Karpas-422 (cell line): ENCODE measurements around the gene PADI6. TPM values are rescaled to one million over a fixed set of nuclear protein-coding genes. Genes with fewer than 3 reads are reported as not detected.
"Not testable (repeated sequence)": the region's sequence is repeated elsewhere in the genome, so short reads cannot be mapped to it uniquely, and the experiment has no call there.

ENCODE experiments used
- DNase-seq: peaks from one replicate; pipeline ENCODE4 v3.0.0-alpha.2; 2015
- H2AFZ ChIP-seq: fragments of 200-600 bp; sonication (generic); 2 replicates; pipeline ENCODE4 v1.6.1; 2014; ENCODE audit warnings: antibody characterized with exemption, low read length, mixed read lengths
- H3K27ac ChIP-seq: fragments of 200-600 bp; sonication (generic); 2 replicates; pipeline ENCODE4 v1.5.1; 2014; ENCODE audit warnings: mild to moderate bottlenecking, low read length, moderate library complexity
- H3K27me3 ChIP-seq: fragments of 200-600 bp; sonication (generic); 2 replicates; pipeline ENCODE4 v1.6.1; 2014; ENCODE audit warnings: low read length, mixed read lengths
- H3K36me3 ChIP-seq: fragments of 200-600 bp; sonication (generic); 2 replicates; pipeline ENCODE4 v1.6.1; 2014; ENCODE audit warnings: low read length, mixed read lengths; ENCODE audit not compliant: insufficient read depth
- H3K4me1 ChIP-seq: fragments of 200-600 bp; sonication (generic); 2 replicates; pipeline ENCODE4 v1.6.1; 2014; ENCODE audit warnings: mild to moderate bottlenecking, low read length, mixed read lengths
- H3K4me2 ChIP-seq: fragments of 200-600 bp; sonication (generic); 2 replicates; pipeline ENCODE4 v1.6.1; 2014; ENCODE audit warnings: low read length, low read depth, mild to moderate bottlenecking; ENCODE audit not compliant: poor library complexity, severe bottlenecking
- H3K4me3 ChIP-seq: fragments of 200-600 bp; sonication (generic); 2 replicates; pipeline ENCODE4 v1.5.1; 2014; ENCODE audit warnings: mild to moderate bottlenecking, antibody characterized with exemption, low read length, mixed read lengths
- H3K79me2 ChIP-seq: fragments of 200-600 bp; sonication (generic); 2 replicates; pipeline ENCODE4 v1.6.1; 2014; ENCODE audit warnings: mild to moderate bottlenecking, low read length, mixed read lengths
- H3K9ac ChIP-seq: fragments of 200-600 bp; sonication (generic); 2 replicates; pipeline ENCODE4 v1.6.0; 2014; ENCODE audit warnings: low read length
- H3K9me2 ChIP-seq: fragments of 200-600 bp; sonication (generic), shearing (Covaris generic); replicated peaks from 2 replicates; pipeline ENCODE4 v1.6.0; 2014; ENCODE audit warnings: mild to moderate bottlenecking, low read length, moderate library complexity; ENCODE audit not compliant: insufficient read depth
- H3K9me3 ChIP-seq: fragments of 300-700, 200-600 bp; sonication (generic); 2 replicates; pipeline ENCODE4 v1.6.1; 2014; ENCODE audit warnings: low read length, mixed read lengths
- H4K20me1 ChIP-seq: fragments of 200-600 bp; sonication (generic); 2 replicates; pipeline ENCODE4 v1.6.1; 2014; ENCODE audit warnings: mild to moderate bottlenecking, antibody characterized with exemption, low read length, low read depth; ENCODE audit not compliant: insufficient read depth
- total RNA-seq: library from RNA; depleted of rRNA; stranded (reverse); fragments of >200 nt; shearing (Covaris generic); gene quantifications from 2 replicates; pipeline ENCODE4 v1.2.3, GENCODE V29; 2014; ENCODE audit warnings: low replicate concordance

PADI6 gene
- total RNA-seq, 1 experiment from 2014 or later = not detected

DNA sequence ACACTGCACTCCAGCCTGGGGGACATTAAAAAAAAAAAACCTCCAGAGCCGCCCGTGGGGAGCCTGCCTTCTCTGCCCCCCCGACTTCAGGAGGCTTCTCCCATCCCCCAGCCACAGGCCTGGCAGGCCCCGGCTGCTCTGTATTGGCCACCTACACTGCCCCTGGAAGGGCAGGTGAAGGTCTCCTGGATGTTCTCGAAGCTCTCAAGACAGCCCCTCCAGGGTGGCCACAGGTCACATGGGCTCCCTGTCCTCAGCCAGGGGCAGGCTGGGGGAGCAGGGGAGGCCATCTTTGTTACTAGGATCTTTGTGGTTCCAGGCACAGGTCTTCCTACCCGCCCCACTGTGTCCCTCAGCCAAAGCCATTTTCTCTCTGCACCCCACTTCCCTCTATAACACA lies 32.8 kb downstream of the PADI6 start:
- no peaks in the 10 kb centered on the region for H3K4me1 ChIP-seq
- peaks cover 15% of the 10 kb centered on the region for H3K36me3 ChIP-seq
- H3K27me3 ChIP-seq = no peaks in the 10 kb centered on the region
- no peak overlapping the region for H3K4me3 ChIP-seq
- peaks cover 29% of the 10 kb centered on the region for H4K20me1 ChIP-seq
- no peak overlapping the region for H3K4me2 ChIP-seq
- peak; percentile 52 for DNase-seq
- no peak overlapping the region for H2AFZ ChIP-seq
- H3K9me3 ChIP-seq = no peaks in the 10 kb centered on the region
- H3K9ac ChIP-seq = no peak overlapping the region
- H3K79me2 ChIP-seq = no peaks in the 10 kb centered on the region
- no peak overlapping the region for H3K27ac ChIP-seq
- H3K9me2 ChIP-seq = no peaks in the 10 kb centered on the region

DNA sequence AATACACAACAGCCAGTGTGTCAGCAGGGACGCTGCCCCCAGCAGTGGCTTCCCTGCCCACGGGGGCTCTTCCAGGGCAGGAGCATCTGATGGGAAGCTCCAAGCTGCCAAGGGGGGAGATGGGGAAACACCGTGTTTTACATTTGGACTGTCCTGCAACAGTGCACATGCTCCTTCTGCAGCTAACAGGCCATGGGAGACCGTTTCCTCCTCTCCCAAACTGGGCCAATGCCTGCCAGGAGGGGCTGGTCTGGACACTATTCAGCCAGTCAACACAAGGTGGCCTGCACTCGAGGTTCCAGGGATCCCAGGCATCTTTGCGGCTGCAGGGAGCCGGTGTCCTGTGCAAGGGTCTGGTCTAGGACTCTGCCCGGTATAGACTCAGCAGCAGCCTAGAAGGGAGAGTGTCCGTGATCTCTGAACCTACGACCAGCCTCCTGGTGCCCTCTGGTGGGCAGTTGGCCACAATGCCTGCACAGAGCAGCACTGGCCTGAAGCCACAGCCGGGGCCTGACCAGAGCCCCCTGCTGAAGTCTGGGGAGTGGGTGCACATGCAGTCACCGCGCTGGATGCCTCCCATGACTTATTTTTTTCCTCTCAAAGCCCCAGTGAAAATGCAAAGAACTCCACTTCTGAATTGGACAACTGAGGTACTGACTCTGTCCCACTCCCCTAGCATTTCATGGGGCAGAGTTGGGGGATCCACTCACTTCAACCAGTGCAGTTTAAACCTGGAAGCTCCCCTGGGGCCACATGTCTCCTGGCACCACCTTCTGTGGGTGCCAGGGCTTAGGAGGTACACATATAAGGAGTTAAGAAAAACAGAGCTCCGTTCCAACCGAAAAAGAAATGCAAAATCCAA lies 34.1 kb downstream of the PADI6 start:
- peaks cover 38% of the 10 kb centered on the region for H4K20me1 ChIP-seq
- DNase-seq = peak; percentile 78
- H3K9me3 ChIP-seq = no peaks in the 10 kb centered on the region
- no peak overlapping the region for H3K4me2 ChIP-seq
- H3K9ac ChIP-seq = no peak overlapping the region
- no peak overlapping the region for H3K27ac ChIP-seq
- H3K9me2 ChIP-seq = no peaks in the 10 kb centered on the region
- H3K36me3 ChIP-seq = peaks cover 27% of the 10 kb centered on the region
- H2AFZ ChIP-seq = no peak overlapping the region
- H3K27me3 ChIP-seq = no peaks in the 10 kb centered on the region
- H3K79me2 ChIP-seq = no peaks in the 10 kb centered on the region
- no peaks in the 10 kb centered on the region for H3K4me1 ChIP-seq
- no peak overlapping the region for H3K4me3 ChIP-seq

DNA sequence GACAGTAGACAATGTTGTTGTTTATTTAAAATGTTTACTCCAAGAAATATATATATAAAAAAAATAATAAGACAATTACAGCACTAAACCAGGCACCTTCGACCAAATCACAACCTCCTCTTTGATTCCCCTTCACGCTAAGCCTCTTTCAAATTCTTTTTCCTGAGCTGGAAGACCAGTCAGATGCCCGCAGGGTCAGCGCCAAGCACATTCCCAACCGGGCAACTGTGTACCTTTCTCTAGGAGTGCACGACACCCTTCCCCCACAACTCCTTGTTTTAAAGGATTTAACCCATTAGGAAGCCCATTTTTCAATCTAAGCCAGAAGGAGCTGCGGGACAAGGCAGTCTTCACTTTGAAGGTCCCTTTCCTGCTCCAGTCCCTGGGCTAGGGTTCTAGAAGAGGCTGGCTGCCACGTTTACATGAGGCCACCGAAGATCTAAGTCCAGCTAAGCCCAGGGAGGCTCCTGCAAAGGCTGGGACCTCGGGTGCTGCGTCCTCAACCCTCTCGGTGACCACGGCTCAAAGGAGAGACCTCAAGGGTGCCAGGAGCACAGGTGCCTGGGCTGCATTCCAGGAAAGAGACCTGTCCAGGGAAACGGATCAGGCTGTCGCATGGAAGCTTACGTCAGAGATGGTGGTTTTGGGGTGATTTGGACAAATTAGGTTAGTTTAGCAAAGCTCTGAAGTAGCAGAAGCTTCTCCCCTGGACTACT lies 34.9 kb downstream of the PADI6 start:
- H3K4me2 ChIP-seq, H3K4me3 ChIP-seq, H3K27ac ChIP-seq, H2AFZ ChIP-seq, H3K79me2 ChIP-seq, H3K9me3 ChIP-seq, H3K4me1 ChIP-seq, H3K9ac ChIP-seq, DNase-seq, H3K27me3 ChIP-seq, H3K9me2 ChIP-seq: not testable (repeated sequence)
- Histone ChIP-seq H3K36me3 (peaks cover 32% of the 10 kb centered on the region), H4K20me1 (peaks cover 45% of the 10 kb centered on the region)

DNA sequence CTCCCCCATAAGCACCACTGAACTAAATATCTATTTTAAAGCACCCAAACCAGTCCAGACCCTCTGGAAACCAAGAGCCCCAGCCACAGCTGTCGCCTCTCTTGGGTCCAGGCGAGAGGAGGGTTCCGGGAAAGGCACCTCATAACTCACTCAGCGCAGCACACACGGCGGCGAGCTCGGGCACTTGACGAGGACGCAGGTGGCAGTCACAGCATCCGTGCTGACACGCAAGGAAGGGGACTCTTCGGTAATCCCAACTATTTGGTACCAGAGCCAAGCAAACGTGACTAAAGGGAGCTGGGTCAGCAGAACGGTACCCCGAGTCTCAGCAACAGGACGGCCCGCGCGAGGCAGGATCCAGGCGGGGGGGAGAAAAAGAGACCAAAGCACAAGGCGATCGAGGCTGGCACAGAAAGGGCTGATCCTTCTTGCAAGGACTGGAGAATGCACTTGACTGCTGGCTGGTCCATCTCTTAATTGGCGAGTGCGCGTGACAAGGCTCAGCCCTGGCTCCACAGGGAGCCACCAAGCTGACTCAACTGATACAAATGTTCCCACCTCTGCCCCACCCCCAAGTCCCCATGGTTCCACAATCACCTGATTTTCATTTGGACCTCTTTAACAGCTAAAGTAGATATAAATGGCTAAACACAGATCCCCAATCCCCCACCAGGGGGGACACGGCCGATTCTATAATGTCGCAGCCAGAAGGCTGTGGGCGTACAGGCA lies 36.0 kb downstream of the PADI6 start:
- not testable (repeated sequence) for H3K9ac ChIP-seq, H3K79me2 ChIP-seq, H3K4me2 ChIP-seq, H3K9me2 ChIP-seq, H3K27ac ChIP-seq, H3K4me1 ChIP-seq, H3K9me3 ChIP-seq, H2AFZ ChIP-seq, H3K27me3 ChIP-seq, DNase-seq, H3K4me3 ChIP-seq
- Histone ChIP-seq H4K20me1 (peaks cover 55% of the 10 kb centered on the region), H3K36me3 (peaks cover 40% of the 10 kb centered on the region)

DNA sequence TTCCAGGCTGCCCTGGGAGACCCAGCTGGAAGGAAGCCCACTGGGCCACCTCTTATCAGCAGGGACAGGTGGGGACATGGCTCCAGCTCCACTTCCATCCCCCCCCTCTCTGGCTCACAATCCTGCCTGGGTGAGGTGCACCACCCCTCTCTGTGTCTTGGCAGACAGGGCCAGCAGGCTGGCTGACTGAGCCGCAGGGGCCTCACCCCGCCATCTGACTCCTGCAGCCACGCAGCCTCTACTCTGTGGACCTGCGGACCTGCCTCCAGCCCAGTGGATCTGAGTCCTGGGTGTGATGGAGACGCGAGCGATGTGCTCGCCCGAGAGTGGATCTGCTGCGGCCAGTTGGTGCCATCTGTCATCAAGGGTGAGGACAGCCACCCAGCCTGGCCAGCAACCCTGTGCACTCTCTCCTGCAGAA lies 37.4 kb downstream of the PADI6 start:
- Histone ChIP-seq H3K9me3 (no peaks in the 10 kb centered on the region), H3K9ac (no peak overlapping the region), H3K27me3 (no peaks in the 10 kb centered on the region), H3K79me2 (no peaks in the 10 kb centered on the region), H3K4me3 (no peak overlapping the region), H2AFZ (no peak overlapping the region), H3K9me2 (no peaks in the 10 kb centered on the region), H3K36me3 (peaks cover 50% of the 10 kb centered on the region), H3K4me1 (no peaks in the 10 kb centered on the region), H3K27ac (no peak overlapping the region), H4K20me1 (peaks cover 66% of the 10 kb centered on the region), H3K4me2 (no peak overlapping the region)
- no peak for DNase-seq

DNA sequence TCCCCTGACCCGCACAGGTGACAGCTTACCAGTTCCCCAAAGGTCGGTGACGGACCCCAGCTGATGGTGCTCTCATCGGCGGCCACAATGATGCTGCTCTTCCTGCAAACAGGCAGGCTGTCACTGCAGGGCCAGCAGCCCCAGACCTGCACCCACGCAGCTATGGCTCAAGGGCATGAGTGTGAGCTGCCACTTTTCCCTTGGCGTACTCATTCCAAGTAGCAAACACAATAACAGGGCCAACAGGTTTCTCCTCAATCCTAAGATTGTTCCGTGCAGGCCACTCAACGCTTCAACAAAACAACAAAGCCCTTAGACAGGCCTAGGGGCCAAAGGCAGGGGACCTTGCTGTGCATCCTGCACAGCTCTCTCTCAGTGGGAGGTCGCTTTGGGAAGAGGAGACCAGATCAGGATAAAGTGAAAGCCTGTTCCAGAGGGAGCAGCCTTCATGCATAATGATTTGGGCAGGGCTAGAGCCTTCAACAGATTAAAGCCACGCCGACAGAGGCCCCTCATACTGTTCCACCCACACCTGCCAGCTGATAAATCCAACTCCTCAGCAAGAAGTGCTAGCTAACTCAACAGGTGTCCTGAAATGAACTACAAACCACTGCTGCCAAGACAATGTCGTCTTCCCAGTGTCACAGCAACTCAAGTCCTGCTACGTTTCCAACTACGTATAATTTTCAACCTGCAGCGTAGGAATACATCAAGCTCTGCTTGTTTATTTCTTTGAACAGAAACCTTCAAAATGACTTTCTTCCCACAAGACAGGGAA lies 40.3 kb downstream of the PADI6 start:
- Histone ChIP-seq H2AFZ (no peak overlapping the region), H3K4me1 (no peaks in the 10 kb centered on the region), H3K9me2 (no peaks in the 10 kb centered on the region), H3K4me3 (no peak overlapping the region), H3K9ac (no peak overlapping the region), H3K9me3 (no peaks in the 10 kb centered on the region), H3K27me3 (no peaks in the 10 kb centered on the region), H3K4me2 (no peak overlapping the region), H3K36me3 (peaks cover 70% of the 10 kb centered on the region), H3K79me2 (no peaks in the 10 kb centered on the region), H4K20me1 (peaks cover 77% of the 10 kb centered on the region), H3K27ac (no peak overlapping the region)
- no peak for DNase-seq

DNA sequence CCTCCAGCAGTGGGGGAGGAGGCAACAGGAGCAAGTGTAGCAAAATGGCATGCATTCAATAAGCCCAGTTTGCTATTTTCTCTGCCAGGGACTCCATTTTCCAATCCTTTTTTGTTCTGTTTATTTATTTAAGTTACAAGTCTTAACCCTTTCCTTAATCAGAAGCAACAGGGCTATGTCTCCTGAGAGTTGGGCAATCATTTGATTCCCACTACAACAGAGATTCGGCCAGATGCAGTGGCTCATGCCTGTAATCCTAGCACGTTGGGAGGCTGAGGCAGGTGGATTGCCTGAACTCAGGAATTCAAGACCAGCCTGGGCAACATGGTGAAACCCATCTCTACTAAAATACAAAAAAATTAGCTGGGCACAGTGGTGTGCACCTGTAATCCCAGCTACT lies 42.0 kb downstream of the PADI6 start:
- no peaks in the 10 kb centered on the region for H3K27me3 ChIP-seq
- H3K9ac ChIP-seq = no peak overlapping the region
- H3K4me2 ChIP-seq = no peak overlapping the region
- no peak for DNase-seq
- no peaks in the 10 kb centered on the region; the same call in 1 of the 2 replicates for H3K79me2 ChIP-seq
- no peaks in the 10 kb centered on the region for H3K4me1 ChIP-seq
- H4K20me1 ChIP-seq = peaks cover 84% of the 10 kb centered on the region
- peaks cover 79% of the 10 kb centered on the region for H3K36me3 ChIP-seq
- no peaks in the 10 kb centered on the region for H3K9me3 ChIP-seq
- H2AFZ ChIP-seq = no peak overlapping the region
- H3K9me2 ChIP-seq = no peaks in the 10 kb centered on the region
- no peak overlapping the region for H3K27ac ChIP-seq
- H3K4me3 ChIP-seq = no peak overlapping the region
